SK-N-SH (cell line): Measurements from ENCODE around the gene LOXL4. TPM values are rescaled to one million over a fixed set of nuclear protein-coding genes. Genes with fewer than 3 reads are reported as not detected.

ENCODE experiments used
- CTCF ChIA-PET: fragments of 300-600, 350-600 bp; formaldehyde crosslinking; extraction: SDS; loops from one replicate; lab custom pipeline; 2021; lab: Yijun Ruan, JAX
- POLR2A ChIA-PET: fragments of 350-600 bp; sonication (Branson Sonifier 250); formaldehyde crosslinking; extraction: SDS; loops from one replicate; lab custom pipeline; 2020; ENCODE audit warnings: antibody characterized with exemption, inconsistent platforms; lab: Yijun Ruan, JAX
- DNase-seq: peaks from one replicate; pipeline ENCODE4 v3.0.0; 2012
- H2AFZ ChIP-seq: fragments of 200-600 bp; sonication (generic); 2 replicates; pipeline ENCODE4 v1.8.1; 2016; ENCODE audit warnings: antibody characterized with exemption, mild to moderate bottlenecking, low read depth
- H3F3A ChIP-seq: fragments of 200-600 bp; sonication (generic); replicated peaks from 2 replicates; pipeline ENCODE3; 2016; ENCODE audit warnings: antibody characterized with exemption, mild to moderate bottlenecking; ENCODE audit not compliant: insufficient read depth
- H3K27ac ChIP-seq, 2 experiments: fragments of 200-500 bp in 1 of 2; fragments of 200-600 bp in 1 of 2; sonication (Bioruptor generic) in 1 of 2; sonication (generic), shearing (Covaris generic) in 1 of 2; 2 replicates each; pipeline versions ENCODE4 v1.5.1 to v1.6.1; 2014 to 2016; ENCODE audit warnings: low read depth in 2 of 2, inconsistent platforms in 1 of 2, low read length in 1 of 2, mild to moderate bottlenecking in 1 of 2, mixed read lengths in 1 of 2
- H3K27me3 ChIP-seq: fragments of 200-600 bp; sonication (generic), shearing (Covaris generic); 2 replicates; pipeline ENCODE4 v1.6.1; 2016; ENCODE audit warnings: mixed run types; ENCODE audit not compliant: insufficient read depth
- H3K36me3 ChIP-seq, 2 experiments: fragments of 200-500 bp in 1 of 2; fragments of 200-600 bp in 1 of 2; sonication (Bioruptor generic) in 1 of 2; sonication (generic) in 1 of 2; replicated peaks in 1 of 2; 2 replicates each; pipeline versions ENCODE3 to v1.5.1; 2014 to 2016; ENCODE audit warnings: low read length in 1 of 2, mild to moderate bottlenecking in 1 of 2; ENCODE audit not compliant: insufficient read depth in 2 of 2, control insufficient read depth in 1 of 2
- H3K4me1 ChIP-seq, 2 experiments: fragments of 200-500 bp in 1 of 2; fragments of 200-600 bp in 1 of 2; sonication (Bioruptor generic) in 1 of 2; sonication (generic), shearing (Covaris generic) in 1 of 2; 2 replicates each; pipeline versions ENCODE4 v1.5.1 to v1.6.1; 2014 to 2016; ENCODE audit warnings: low read depth in 1 of 2, low read length in 1 of 2, mixed run types in 1 of 2; ENCODE audit not compliant: insufficient read depth in 2 of 2, control insufficient read depth in 1 of 2
- H3K4me2 ChIP-seq: fragments of 200-600 bp; sonication (generic), shearing (Covaris generic); 2 replicates; pipeline ENCODE4 v1.6.1; 2017; ENCODE audit warnings: mixed run types
- H3K4me3 ChIP-seq, 2 experiments: fragments of 200-500 bp in 1 of 2; fragments of 200-600 bp in 1 of 2; sonication (Bioruptor generic) in 1 of 2; sonication (generic), shearing (Covaris generic) in 1 of 2; 2 replicates each; pipeline versions ENCODE4 v1.5.1 to v1.8.1; 2014 to 2016; ENCODE audit warnings: low read depth in 2 of 2, inconsistent platforms in 1 of 2, low read length in 1 of 2, mild to moderate bottlenecking in 1 of 2, mixed read lengths in 1 of 2, moderate library complexity in 1 of 2
- H3K79me2 ChIP-seq: fragments of 200-600 bp; sonication (generic); 2 replicates; pipeline ENCODE4 v1.8.1; 2017; ENCODE audit warnings: mild to moderate bottlenecking; ENCODE audit not compliant: insufficient read depth
- H3K9ac ChIP-seq: fragments of 200-600 bp; sonication (generic); 2 replicates; pipeline ENCODE4 v1.6.1; 2017; ENCODE audit warnings: mixed run types
- H3K9me2 ChIP-seq: fragments of 200-600 bp; sonication (generic); 2 replicates; pipeline ENCODE4 v1.6.1; 2017; ENCODE audit warnings: mixed run types
- H3K9me3 ChIP-seq: fragments of 200-600 bp; sonication (generic); 2 replicates; pipeline ENCODE4 v1.6.1; 2017; ENCODE audit warnings: mixed run types, mild to moderate bottlenecking, moderate library complexity
- H4K20me1 ChIP-seq: fragments of 200-600 bp; sonication (generic); 2 replicates; pipeline ENCODE4 v1.6.1; 2017; ENCODE audit warnings: mild to moderate bottlenecking, mixed run types; ENCODE audit not compliant: insufficient read depth
- EP300 ChIP-seq, 2 experiments: IDR thresholded peaks; 2 replicates each; pipeline versions ENCODE4 v1.4.0 to v1.6.1; 2012; ENCODE audit warnings: borderline replicate concordance in 1 of 2, low read depth in 1 of 2, low read length in 1 of 2
- FOXJ3 ChIP-seq: sonication (generic); formaldehyde crosslinking; IDR thresholded peaks from 2 replicates; pipeline ENCODE4 v1.5.1; 2020; ENCODE audit warnings: mild to moderate bottlenecking, missing genetic modification reagents
- FOXM1 ChIP-seq: IDR thresholded peaks from 2 replicates; pipeline ENCODE4 v1.4.0; 2012; ENCODE audit warnings: low read depth, mild to moderate bottlenecking
- GABPA ChIP-seq: IDR thresholded peaks from 2 replicates; pipeline ENCODE4 v1.4.0; 2012; ENCODE audit warnings: low read depth, mild to moderate bottlenecking
- JUND ChIP-seq: IDR thresholded peaks from 2 replicates; pipeline ENCODE4 v1.4.0; 2012
- NFIC ChIP-seq: IDR thresholded peaks from 2 replicates; pipeline ENCODE4 v1.4.0; 2012; ENCODE audit warnings: borderline replicate concordance
- POLR2AphosphoS5 ChIP-seq: IDR thresholded peaks from 2 replicates; pipeline ENCODE4 v1.6.1; 2012; ENCODE audit warnings: low read depth, low read length
- RAD21 ChIP-seq: IDR thresholded peaks from 2 replicates; pipeline ENCODE4 v1.6.1; 2012; ENCODE audit warnings: mild to moderate bottlenecking, low read length
- REST ChIP-seq: IDR thresholded peaks from 2 replicates; pipeline ENCODE4 v1.6.1; 2012; ENCODE audit warnings: mild to moderate bottlenecking, low read depth, low read length, moderate library complexity
- SIN3A ChIP-seq: IDR thresholded peaks from 2 replicates; pipeline ENCODE4 v1.6.1; 2012; ENCODE audit warnings: low read depth, mild to moderate bottlenecking, low read length, moderate library complexity, borderline replicate concordance
- SMC3 ChIP-seq: IDR thresholded peaks from 2 replicates; pipeline ENCODE4 v1.6.1; 2012; ENCODE audit warnings: low read depth, low read length, improper control_type of control experiment
- TAF1 ChIP-seq: IDR thresholded peaks from 2 replicates; pipeline ENCODE4 v1.6.1; 2012; ENCODE audit warnings: low read depth, mild to moderate bottlenecking, low read length, moderate library complexity, borderline replicate concordance
- USF1 ChIP-seq: IDR thresholded peaks from 2 replicates; pipeline ENCODE4 v1.4.0; 2012; ENCODE audit warnings: low read depth, borderline replicate concordance
- YY1 ChIP-seq: IDR thresholded peaks from 2 replicates; pipeline ENCODE4 v1.4.0; 2012; ENCODE audit warnings: low read depth, mild to moderate bottlenecking
- WGBS: methylation state at CpG from one replicate; pipeline ENCODE4 v1.1.6; 2017; ENCODE audit warnings: low lambda C conversion rate; 5-methylcytosine and 5-hydroxymethylcytosine counted together
- polyA plus RNA-seq, 3 experiments: library from polyadenylated mRNA; depleted of rRNA; stranded (reverse); fragments of >200 nt; gene quantifications; 2 replicates each; pipeline ENCODE4 v1.2.3, GENCODE V29; 2012
- TF ChIP-seq, protein P1 (sequence below): IDR thresholded peaks from 2 replicates; pipeline ENCODE4; 2012

Gene LOXL4
- polyA plus RNA-seq, 1 of the 3 experiments (the other 2 are of a cell fraction) = 1.7 TPM

DNA sequence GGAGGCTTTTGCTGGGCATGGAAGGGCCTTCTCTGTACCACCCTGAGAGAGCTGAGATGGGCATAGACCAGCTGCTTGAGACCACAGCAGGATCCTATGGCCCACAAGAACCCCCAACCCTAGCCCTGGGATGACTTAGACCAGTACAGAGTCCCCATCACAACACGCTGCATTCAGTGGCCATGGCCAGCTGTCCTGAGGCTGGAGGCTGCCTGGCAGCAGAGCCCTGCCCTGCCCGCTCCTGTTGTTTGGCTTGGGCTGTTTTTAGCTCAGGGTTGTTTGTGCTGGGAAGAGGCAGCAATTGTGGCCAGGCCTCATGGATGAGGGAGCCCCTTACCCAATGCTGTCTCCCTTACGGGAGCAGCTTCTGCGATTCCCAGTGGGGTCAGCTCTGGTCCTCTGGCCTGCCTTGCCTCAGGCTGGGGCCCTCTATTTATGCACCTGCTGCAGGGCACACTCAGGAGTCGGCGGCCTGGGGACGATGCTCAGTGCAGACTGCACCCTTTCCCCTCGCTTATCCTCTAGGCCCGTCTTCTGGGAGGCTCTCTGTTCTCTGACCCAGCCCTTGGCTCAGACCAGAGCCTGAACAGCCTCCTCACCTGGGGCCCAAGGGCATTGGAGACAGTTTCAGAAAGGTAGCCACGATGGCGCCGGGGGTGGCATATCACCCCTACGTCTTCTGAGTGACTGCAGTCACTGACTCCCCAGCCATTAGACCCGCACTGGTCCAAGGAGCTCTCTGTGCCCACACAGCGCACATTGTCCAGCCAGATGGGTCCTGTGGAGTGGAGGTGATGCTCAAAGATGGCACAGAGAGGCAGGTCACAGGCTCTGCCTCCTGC is 6.3 kb downstream of the LOXL4 start (continued):
- TF ChIP-seq REST (no peak), NFIC (no peak)

DNA sequence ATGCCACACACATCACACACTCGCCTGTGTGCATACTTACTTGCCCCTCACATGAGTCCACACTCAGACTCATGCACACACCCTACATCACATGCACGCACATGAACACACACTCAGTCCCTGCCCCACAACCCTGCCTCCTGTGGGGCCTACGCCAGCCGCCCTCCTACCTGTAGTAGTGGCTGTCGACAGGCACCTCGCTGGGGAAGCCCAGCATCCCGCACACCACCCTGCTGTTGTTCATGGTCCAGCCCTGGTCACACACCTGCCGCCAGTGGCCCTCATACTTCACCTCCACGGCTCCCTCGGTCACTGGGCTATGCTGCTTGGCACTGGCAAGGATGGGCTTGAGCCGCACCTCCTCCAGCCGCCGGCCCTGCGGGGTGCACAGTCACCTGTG is 7.2 kb downstream of the LOXL4 start:
- H3K27me3 ChIP-seq = no peaks in the 10 kb centered on the region
- H3K36me3 ChIP-seq = no peaks in the 10 kb centered on the region
- no peaks in the 10 kb centered on the region for H3K9me3 ChIP-seq
- no peak overlapping the region for H3K9ac ChIP-seq
- TF ChIP-seq RAD21 = no peak
- no peak for TF ChIP-seq FOXJ3
- no peak for TF ChIP-seq POLR2AphosphoS5
- no peak for TF ChIP-seq GABPA
- no peak for TF ChIP-seq YY1
- TF ChIP-seq, protein P1, sequence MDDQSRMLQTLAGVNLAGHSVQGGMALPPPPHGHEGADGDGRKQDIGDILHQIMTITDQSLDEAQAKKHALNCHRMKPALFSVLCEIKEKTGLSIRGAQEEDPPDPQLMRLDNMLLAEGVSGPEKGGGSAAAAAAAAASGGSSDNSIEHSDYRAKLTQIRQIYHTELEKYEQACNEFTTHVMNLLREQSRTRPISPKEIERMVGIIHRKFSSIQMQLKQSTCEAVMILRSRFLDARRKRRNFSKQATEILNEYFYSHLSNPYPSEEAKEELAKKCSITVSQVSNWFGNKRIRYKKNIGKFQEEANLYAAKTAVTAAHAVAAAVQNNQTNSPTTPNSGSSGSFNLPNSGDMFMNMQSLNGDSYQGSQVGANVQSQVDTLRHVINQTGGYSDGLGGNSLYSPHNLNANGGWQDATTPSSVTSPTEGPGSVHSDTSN = no peak
- no peak for TF ChIP-seq NFIC
- TF ChIP-seq TAF1 = no peak
- TF ChIP-seq EP300 (IDR thresholded peaks at IDR 0.05; ENCODE audit: borderline replicate concordance in 1 of 2, low read depth in 1 of 2, low read length in 1 of 2) = no peak
- TF ChIP-seq FOXM1 = no peak
- TF ChIP-seq SMC3 = no peak
- no peak for TF ChIP-seq JUND
- TF ChIP-seq USF1 = no peak
- no peak for TF ChIP-seq SIN3A
- H4K20me1 ChIP-seq = no peaks in the 10 kb centered on the region
- ChIA-PET POLR2A (no interaction called here), CTCF (interaction anchor here (1.0 to 4.1 kb wide), 2 partner anchors 18 to 49 kb away, joined by 3 to 20 read pairs; no protein-coding TSS in a partner anchor)
- peaks cover 0 to 3% of the 10 kb centered on the region in 2 experiments; a peak in 1 of 4 replicates for H3K4me1 ChIP-seq
- H3K4me3 ChIP-seq = no peak overlapping the region
- H3K4me2 ChIP-seq = no peak overlapping the region
- H3K27ac ChIP-seq = no peak overlapping the region
- no peak for DNase-seq
- no peaks in the 10 kb centered on the region for H3K79me2 ChIP-seq
- no peaks in the 10 kb centered on the region for H3K9me2 ChIP-seq
- 95% methylated on average over 8 of the region's 14 CpGs for whole genome bisulfite sequencing
- H3F3A ChIP-seq = no peaks in the 10 kb centered on the region
- H2AFZ ChIP-seq = no peak overlapping the region
